B cell (primary cell): ENCODE results near the gene SMIM41. TPM values are rescaled to one million over a fixed set of nuclear protein-coding genes. Genes with fewer than 3 reads are reported as not detected.

ENCODE experiments used
- ATAC-seq: fragments of 200-7000 bp; cut with Tn5 transposase; one replicate; pipeline ENCODE4 v1.10.0; 2021; ENCODE audit warnings: low read depth, mild to moderate bottlenecking, moderate number of reproducible peaks, moderate library complexity
- CTCF ChIA-PET: fragments of 350-600 bp; sonication (Branson Sonifier 250); formaldehyde crosslinking; loops from one replicate; lab custom pipeline; 2021; ENCODE audit warnings: antibody characterized with exemption, inconsistent platforms; lab: Charles Lee
- POLR2A ChIA-PET: fragments of 350-600 bp; sonication (Branson Sonifier 250); formaldehyde crosslinking; loops from one replicate; lab custom pipeline; 2021; ENCODE audit warnings: antibody characterized with exemption; lab: Charles Lee
- DNase-seq: peaks from one replicate; pipeline ENCODE4 v3.0.0; 2013
- H2AFZ ChIP-seq: 2 replicates; pipeline ENCODE4 v1.6.1; 2012; ENCODE audit warnings: mild to moderate bottlenecking, low read depth, low read length; ENCODE audit not compliant: insufficient read depth, poor library complexity, severe bottlenecking
- H3K27ac ChIP-seq, 2 donors: 1 replicate in 1 of 2; 2 replicates in 1 of 2; pipeline ENCODE4 v1.5.1; 2012 to 2013; ENCODE audit warnings: low read length in 2 of 2, mild to moderate bottlenecking in 2 of 2, moderate library complexity in 1 of 2
- H3K27me3 ChIP-seq, 4 experiments: fragments of 200-600 bp in 1 of 4; sonication (generic) in 1 of 4; replicated peaks in 1 of 4; 1 replicate in 2 of 4; 2 replicates in 2 of 4; pipeline versions ENCODE4 v1.6.1 to v1.7.0; 2013 to 2016; ENCODE audit warnings: low read length in 3 of 4, mild to moderate bottlenecking in 2 of 4, mixed read lengths in 1 of 4, moderate library complexity in 1 of 4; ENCODE audit not compliant: insufficient read depth in 4 of 4, control insufficient read depth in 3 of 4; ENCODE audit errors: control extremely low read depth in 1 of 4
- H3K36me3 ChIP-seq, 2 experiments: replicated peaks in 1 of 2; 1 replicate in 1 of 2; 2 replicates in 1 of 2; pipeline versions ENCODE4 v1.6.1 to v1.7.1; 2013; ENCODE audit warnings: low read length in 1 of 2; ENCODE audit not compliant: insufficient read depth in 2 of 2, control insufficient read depth in 1 of 2; ENCODE audit errors: control extremely low read depth in 1 of 2, extremely low read depth in 1 of 2
- H3K4me1 ChIP-seq, 2 donors: fragments of 200-600 bp in 1 of 2; sonication (generic) in 1 of 2; 1 replicate in 1 of 2; 2 replicates in 1 of 2; pipeline versions ENCODE4 v1.5.1 to v1.6.1; 2013 to 2017; ENCODE audit warnings: low read length in 2 of 2; ENCODE audit not compliant: control insufficient read depth in 2 of 2, insufficient read depth in 2 of 2
- H3K4me2 ChIP-seq: replicated peaks from 2 replicates; pipeline ENCODE3; 2012; ENCODE audit warnings: mild to moderate bottlenecking, low read depth, low read length; ENCODE audit not compliant: poor library complexity, severe bottlenecking
- H3K4me3 ChIP-seq, 5 experiments: fragments of 200-600 bp in 1 of 5; sonication (generic) in 1 of 5; 1 replicate in 3 of 5; 2 replicates in 2 of 5; pipeline versions ENCODE4 v1.5.1 to v1.7.0; 2011 to 2016; ENCODE audit warnings: low read length in 4 of 5, mild to moderate bottlenecking in 4 of 5, low read depth in 2 of 5, control low read depth in 1 of 5, moderate library complexity in 1 of 5; ENCODE audit not compliant: insufficient read depth in 1 of 5; ENCODE audit errors: control extremely low read depth in 1 of 5, extremely low read depth in 1 of 5
- H3K79me2 ChIP-seq: fragments of 200-600 bp; sonication (generic); one replicate; pipeline ENCODE4 v1.6.0; 2016; ENCODE audit warnings: low read length; ENCODE audit not compliant: control insufficient read depth, insufficient read depth
- H3K9ac ChIP-seq: fragments of 200-600 bp; sonication (generic); 2 replicates; pipeline ENCODE4 v1.6.1; 2017; ENCODE audit warnings: mild to moderate bottlenecking, low read length, moderate library complexity
- H3K9me3 ChIP-seq, 3 donors: one replicate each; pipeline versions ENCODE4 v1.6.1 to v1.7.1; 2013; ENCODE audit warnings: low read length in 2 of 3; ENCODE audit not compliant: control insufficient read depth in 2 of 3, insufficient read depth in 1 of 3; ENCODE audit errors: control extremely low read depth in 1 of 3
- H4K20me1 ChIP-seq: 2 replicates; pipeline ENCODE4 v1.6.0; 2012; ENCODE audit warnings: mild to moderate bottlenecking, low read length; ENCODE audit not compliant: insufficient read depth, control insufficient read depth, poor library complexity, severe bottlenecking
- H3K27ac Mint-ChIP-seq: one replicate; pipeline ENCODE4 v1.8.0; 2021; ENCODE audit warnings: mixed read lengths
- H3K27me3 Mint-ChIP-seq: one replicate; pipeline ENCODE4 v1.8.0; 2021; ENCODE audit warnings: mixed read lengths
- H3K4me1 Mint-ChIP-seq: one replicate; pipeline ENCODE4 v1.8.0; 2021; ENCODE audit warnings: mixed read lengths
- H3K4me3 Mint-ChIP-seq: one replicate; pipeline ENCODE4 v1.8.0; 2021; ENCODE audit warnings: mixed read lengths
- H3K9me3 Mint-ChIP-seq: one replicate; pipeline ENCODE4 v1.8.0; 2022; ENCODE audit warnings: mixed read lengths; ENCODE audit not compliant: insufficient read depth
- CTCF ChIP-seq: fragments of 200-600 bp; IDR thresholded peaks from one replicate; pipeline ENCODE4 v1.8.0; 2022; ENCODE audit warnings: antibody characterized with exemption, mild to moderate bottlenecking
- EZH2 ChIP-seq: IDR thresholded peaks from 2 replicates; pipeline ENCODE4 v1.6.1; 2012; ENCODE audit warnings: borderline replicate concordance, low read depth, mild to moderate bottlenecking, moderate library complexity, low read length; ENCODE audit not compliant: insufficient read depth, poor library complexity, severe bottlenecking
- WGBS: methylation state at CpG from one replicate; pipeline ENCODE4 v1.1.5; 2013; ENCODE audit warnings: missing lambda C conversion rate; ENCODE audit not compliant: insufficient coverage; 5-methylcytosine and 5-hydroxymethylcytosine counted together
- intact Hi-C: fragments of 100-400 bp; cut with micrococcal nuclease; formaldehyde crosslinking; loops from one replicate; pipeline ENCODE4 v1.10.0; 2022
- polyA plus RNA-seq: library from polyadenylated mRNA; depleted of rRNA; stranded (reverse); fragments of >200 nt; gene quantifications from 2 replicates; pipeline ENCODE4 v1.2.3, GENCODE V29; 2012
- total RNA-seq, 2 donors: library from RNA; stranded (reverse); fragments of 120-200 nt in 1 of 2; gene quantifications; 1 replicate in 1 of 2; 2 replicates in 1 of 2; pipeline versions ENCODE4 v1.2.3 to v1.2.4, GENCODE V29; 2013 to 2022

Gene SMIM41
- total and polyA plus RNA-seq, 2 donors (not counting 1 experiment from before 2014, with no cell fraction given), result 0.12 TPM; not detected in 1

DNA sequence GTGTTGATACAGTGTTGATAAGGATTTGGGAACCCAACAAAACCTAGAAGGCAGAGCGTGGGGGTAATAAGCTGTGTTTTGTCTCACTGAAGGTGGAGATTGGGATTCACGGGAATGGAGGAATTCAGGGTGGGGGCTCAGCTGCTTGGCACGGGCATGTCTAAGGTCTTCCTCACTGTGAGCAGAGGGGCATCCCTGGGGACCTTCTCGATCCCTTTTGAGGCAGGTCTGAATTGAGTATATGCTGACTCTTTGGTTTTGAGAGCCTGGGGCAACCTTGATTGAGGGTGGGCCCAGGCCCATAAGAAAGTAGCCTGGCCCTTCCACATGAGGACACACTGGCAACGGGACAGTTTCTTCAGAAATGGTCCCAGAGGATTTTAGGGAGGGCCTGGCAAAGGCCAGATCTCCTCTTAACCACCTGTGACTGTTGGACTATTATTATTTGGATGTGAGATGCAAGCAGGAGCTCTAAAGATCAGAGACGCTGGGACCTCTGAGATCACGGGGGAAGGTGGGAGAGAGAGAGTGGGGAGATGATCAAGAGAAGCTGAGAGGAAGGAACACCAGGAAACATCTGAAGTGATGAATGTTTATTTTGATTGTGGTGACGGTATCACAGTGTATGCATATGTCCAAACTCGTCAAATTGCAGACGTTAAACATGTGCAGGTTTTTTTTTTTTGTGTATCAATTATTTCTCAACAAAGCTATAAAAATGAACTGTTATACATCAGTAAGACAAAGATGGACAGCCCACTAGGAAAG, 48.4 kb downstream of the SMIM41 start:
- Histone ChIP-seq H2AFZ (no peak overlapping the region), H3K36me3 (no peaks in the 10 kb centered on the region), H3K4me1 (no peaks in the 10 kb centered on the region), H3K27ac (no peak overlapping the region), H3K27me3 (peaks cover 0 to 23% (median 7%) of the 10 kb centered on the region in 4 experiments), H4K20me1 (no peaks in the 10 kb centered on the region), H3K9me3 (peaks cover 0 to 12% (median 0%) of the 10 kb centered on the region in 3 donors), H3K9ac (no peak overlapping the region), H3K79me2 (no peaks in the 10 kb centered on the region), H3K4me3 (no peak overlapping the region), H3K4me2 (no peak overlapping the region)
- Mint-ChIP-seq H3K27me3 (peaks cover 22% of the 10 kb centered on the region), H3K4me3 (no peak overlapping the region), H3K27ac (no peak overlapping the region), H3K4me1 (no peaks in the 10 kb centered on the region), H3K9me3 (no peaks in the 10 kb centered on the region)
- intact Hi-C loops, result no loop called here
- 61% methylated on average over 7 of the region's 10 CpGs for WGBS
- DNase-seq, result no peak
- ChIA-PET CTCF (interaction anchor here (1.1 to 2.3 kb wide), 4 partner anchors 11 to 200 kb away, joined by 3 to 10 read pairs (median 4); no protein-coding TSS in a partner anchor), POLR2A (no interaction called here)
- no peak for ATAC-seq
- no peak for TF ChIP-seq EZH2
- TF ChIP-seq CTCF, result no peak

DNA sequence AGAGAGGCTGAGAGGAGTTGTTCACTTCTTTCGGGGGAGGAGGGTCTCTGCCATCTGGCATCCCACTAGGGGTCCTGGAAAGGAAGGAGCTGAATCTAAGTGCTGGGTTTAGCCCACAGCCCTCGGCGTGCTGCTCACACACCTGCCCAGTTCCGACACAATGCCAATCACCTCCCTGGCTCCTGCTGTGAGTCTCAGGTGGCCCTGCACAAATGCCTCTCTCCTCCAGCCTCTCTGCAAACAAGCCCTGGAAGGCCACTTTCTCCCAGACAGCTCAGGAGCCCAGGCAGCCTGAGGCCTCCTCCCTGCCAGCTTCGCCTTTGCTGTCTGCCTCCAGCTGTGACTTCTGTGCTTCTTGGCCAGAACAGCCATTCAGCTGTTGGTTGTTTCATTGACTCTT, 51.2 kb downstream of the SMIM41 start:
- no peaks in the 10 kb centered on the region for H3K36me3 ChIP-seq
- Mint-ChIP-seq H3K4me3 (no peak overlapping the region), H3K27ac (no peak overlapping the region), H3K9me3 (no peaks in the 10 kb centered on the region), H3K4me1 (no peaks in the 10 kb centered on the region), H3K27me3 (peaks cover 24% of the 10 kb centered on the region)
- H3K4me3 ChIP-seq, result no peak overlapping the region
- H2AFZ ChIP-seq, result no peak overlapping the region
- CTCF ChIA-PET, result interaction anchor here (0.6 to 1.6 kb wide), 2 partner anchors 12 to 15 kb away, joined by 3 read pairs; no protein-coding TSS in a partner anchor
- H4K20me1 ChIP-seq, result no peaks in the 10 kb centered on the region
- TF ChIP-seq CTCF, result no peak
- TF ChIP-seq EZH2, result no peak
- H3K9ac ChIP-seq, result no peak overlapping the region
- WGBS, result 63% methylated on average over 4 of the region's 5 CpGs
- no peak for ATAC-seq
- DNase-seq, result no peak
- peaks cover 0 to 12% (median 0%) of the 10 kb centered on the region in 3 donors for H3K9me3 ChIP-seq
- no peak overlapping the region for H3K27ac ChIP-seq
- POLR2A ChIA-PET, result no interaction called here
- H3K27me3 ChIP-seq, result peaks cover 0 to 14% (median 6%) of the 10 kb centered on the region in 4 experiments
- intact Hi-C loops, result no loop called here
- no peaks in the 10 kb centered on the region for H3K79me2 ChIP-seq
- no peak overlapping the region for H3K4me2 ChIP-seq
- no peaks in the 10 kb centered on the region for H3K4me1 ChIP-seq
